Measurements from ENCODE around the gene LY6G6F.

LY6G6F gene, protein sequence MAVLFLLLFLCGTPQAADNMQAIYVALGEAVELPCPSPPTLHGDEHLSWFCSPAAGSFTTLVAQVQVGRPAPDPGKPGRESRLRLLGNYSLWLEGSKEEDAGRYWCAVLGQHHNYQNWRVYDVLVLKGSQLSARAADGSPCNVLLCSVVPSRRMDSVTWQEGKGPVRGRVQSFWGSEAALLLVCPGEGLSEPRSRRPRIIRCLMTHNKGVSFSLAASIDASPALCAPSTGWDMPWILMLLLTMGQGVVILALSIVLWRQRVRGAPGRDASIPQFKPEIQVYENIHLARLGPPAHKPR
- total RNA-seq, result 0 reads per million in 4 donors

DNA sequence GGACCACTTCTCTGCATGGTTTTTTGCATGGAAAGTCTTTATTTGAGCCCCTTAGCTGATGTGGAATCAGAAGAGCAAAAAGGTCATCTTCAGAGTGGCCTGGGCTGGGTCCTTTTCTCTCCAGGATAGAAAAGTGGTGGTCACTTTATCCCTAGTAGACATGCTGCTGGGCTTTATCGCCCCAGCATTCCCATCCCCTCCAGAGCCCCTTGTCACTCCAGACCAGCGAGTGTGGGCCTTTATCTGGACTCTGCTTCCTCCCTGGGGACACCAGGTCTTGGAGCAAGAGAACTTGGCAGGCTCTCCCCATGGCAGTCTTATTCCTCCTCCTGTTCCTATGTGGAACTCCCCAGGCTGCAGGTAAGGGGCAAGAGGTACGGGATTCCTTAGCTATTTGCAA is at the start of gene LY6G6F:
Gene LY6G6F, plus strand, starts transcription at position 268 of the 400 bp plus-strand sequence. Its CDS starts 41 bp downstream, at position 309.
- DNase-seq, result no peak

DNA sequence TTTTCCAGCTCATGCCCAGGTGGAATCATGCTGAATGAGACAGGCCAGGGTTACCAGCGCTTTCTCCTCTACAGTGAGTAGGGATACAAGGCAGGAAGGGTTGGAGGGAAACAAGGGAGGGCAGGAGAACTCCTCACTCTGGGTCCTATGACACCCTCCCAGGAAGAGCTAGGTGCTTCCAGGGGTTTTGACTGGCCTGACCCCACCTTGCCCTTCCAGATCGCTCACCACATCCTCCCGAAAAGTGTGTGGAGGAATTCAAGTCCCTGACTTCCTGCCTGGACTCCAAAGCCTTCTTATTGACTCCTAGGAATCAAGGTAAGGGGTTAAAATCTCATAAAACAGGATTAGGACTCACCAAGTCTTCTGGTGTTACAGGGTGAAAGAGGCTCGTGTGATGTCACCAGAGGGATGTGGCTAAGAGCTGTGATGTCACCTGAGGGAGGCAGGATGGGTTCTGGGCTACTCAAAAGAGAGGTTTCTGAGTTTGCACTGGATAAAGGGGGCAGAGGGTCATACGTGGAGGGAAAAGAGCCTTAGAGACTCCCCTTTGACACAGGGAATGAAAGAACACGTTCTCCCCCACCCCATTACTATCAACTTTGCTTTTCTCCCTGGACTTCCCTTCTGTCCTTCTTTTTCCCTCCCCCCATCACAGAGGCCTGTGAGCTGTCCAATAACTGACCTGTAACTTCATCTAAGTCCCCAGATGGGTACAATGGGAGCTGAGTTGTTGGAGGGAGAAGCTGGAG is 49.1 kb upstream of the LY6G6F start:
- peak in 1 of 5 donors; percentile 62 for DNase-seq

DNA sequence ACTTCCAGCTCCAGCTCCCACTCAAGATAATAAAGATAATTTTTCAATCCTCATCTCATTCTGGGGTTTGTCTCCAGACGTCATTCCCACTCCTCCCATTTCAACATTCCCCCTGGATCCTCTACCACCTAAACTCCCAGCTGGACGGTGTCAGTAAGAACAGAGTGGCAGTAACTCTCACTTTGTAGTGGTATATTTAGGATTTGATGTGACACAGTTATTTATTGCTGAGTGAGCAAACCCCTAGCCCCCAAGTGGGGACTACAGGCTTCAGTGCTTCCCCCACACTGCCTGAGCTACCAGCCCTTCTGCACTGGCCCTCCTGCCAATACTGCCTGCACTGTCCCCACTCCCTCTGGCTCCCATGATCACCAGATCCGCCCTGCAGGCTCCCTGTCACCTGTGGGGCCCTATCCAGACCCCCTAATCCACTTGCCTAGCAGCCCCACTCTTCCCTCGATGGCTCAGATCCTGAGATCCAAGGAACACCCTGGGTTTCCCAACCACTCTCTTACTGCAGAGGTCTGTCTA is 48.4 kb upstream of the LY6G6F start:
- no peak for DNase-seq

DNA sequence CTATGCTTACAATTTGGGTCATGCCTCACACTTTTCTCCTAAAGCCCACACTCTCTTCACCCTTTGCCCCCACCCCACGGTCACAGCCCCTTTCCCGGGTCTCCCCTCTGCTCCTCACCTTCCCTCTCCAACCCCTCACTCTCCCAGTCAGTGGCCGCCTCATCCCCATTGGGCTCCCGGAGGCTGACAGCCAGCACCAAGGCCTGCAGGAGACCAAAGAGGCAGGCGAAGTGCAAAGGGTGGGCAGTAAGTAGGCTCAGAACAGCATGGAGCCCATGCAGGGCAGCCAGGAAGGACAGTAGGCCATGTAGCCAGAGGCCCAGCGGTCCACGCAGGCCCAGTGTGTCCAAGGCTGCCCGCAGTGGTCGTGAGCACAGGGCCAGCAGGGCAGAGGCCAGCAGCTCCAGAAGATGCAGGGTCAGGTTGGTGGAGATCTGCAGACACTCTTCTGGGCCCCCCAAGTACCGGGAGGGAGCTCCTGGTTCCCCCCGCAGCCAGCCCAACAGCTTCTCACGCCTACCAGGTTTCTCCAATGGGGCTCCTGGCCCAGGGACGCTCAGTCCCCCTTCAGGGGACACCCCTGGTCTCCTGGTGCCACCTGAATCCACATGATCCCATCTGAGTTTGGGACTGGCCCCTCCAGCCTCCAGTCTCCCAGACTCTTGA is 47.5 kb upstream of the LY6G6F start:
- DNase-seq, result no peak

DNA sequence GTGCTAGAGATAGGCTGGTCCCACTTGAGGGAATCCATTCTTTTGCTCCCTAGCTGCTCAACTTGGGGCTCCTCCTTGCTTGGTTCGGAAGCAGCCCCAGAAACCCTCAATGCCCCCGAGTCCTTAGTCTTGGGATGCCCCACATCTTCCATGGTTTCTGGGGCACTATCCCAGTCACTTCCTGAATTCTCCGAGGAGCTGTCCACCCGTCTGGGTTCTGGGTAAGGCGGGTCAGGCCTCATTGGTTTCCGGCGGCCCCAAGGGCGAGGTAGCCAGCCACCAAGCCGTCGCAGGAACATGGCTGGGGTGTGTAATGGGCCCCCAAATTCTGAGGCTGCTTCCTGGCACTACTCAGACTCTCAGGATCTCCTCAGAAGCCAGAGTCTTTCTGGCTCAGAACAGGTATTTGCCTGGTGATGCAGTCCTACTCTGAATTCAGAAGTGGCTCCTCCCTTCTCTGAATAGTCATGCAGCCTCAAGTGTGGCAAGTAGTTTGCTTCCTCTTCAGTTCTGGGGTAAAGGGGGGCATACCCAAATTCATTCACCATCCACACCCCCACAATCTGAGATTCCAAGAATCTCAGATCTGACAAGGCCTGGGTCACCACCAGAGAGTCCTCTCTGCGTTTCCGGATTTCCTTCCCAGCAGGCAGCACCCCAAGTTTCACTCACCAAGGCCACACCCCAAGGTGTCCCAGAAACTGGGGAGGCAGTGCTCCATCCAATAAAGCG is 46.9 kb upstream of the LY6G6F start:
- DNase-seq, result peak in 1 of 5 donors; percentile 42

DNA sequence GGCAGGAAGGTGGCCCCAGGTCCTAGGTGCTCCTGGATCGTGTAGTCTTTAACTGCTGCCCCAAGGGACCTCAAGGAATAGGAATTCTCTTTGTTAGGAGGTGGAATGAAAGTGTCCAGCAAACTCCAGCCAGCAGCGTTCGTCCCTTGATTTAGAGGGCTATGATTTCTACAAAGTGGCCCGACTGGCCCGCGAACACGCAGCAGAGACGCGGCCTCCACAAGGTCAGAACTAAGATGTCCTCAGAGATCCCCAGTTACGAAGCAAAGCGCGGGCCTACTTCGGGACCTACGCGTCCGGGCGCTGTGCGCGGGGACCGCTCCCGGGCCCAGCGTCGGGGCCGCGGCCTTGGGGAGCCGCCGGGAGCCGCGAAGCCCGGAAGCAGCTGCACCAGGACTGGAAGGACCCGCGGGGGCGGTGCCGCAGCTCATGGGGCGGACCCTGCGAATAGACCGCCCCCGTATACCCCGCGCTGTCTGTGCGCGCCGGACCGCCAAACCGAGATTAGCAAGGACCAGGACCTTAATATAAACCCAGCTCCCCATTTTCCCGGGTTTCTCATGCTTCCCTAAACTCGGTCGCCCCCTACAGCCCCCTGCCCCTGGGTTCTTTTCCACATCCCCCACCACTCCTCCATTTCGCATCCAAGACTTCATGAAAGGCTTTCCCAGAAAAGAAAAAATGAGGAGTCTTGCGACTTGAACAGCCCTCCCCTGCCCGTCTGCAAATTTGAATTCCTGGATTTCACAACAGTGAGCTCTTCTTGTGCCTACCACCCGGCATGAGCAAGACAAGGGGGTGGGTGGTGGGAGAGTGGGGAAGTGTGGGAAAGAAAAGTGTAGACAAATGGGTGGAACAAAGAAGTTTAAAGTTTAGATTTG is 46.0 kb upstream of the LY6G6F start, which contains the start of gene C6orf47:
Gene C6orf47, minus strand, starts transcription at position 398 of the 881 bp plus-strand sequence. CDS start 831 bp downstream, outside the sequence.
- peak; percentile 60 to 79 (median 68) for DNase-seq

DNA sequence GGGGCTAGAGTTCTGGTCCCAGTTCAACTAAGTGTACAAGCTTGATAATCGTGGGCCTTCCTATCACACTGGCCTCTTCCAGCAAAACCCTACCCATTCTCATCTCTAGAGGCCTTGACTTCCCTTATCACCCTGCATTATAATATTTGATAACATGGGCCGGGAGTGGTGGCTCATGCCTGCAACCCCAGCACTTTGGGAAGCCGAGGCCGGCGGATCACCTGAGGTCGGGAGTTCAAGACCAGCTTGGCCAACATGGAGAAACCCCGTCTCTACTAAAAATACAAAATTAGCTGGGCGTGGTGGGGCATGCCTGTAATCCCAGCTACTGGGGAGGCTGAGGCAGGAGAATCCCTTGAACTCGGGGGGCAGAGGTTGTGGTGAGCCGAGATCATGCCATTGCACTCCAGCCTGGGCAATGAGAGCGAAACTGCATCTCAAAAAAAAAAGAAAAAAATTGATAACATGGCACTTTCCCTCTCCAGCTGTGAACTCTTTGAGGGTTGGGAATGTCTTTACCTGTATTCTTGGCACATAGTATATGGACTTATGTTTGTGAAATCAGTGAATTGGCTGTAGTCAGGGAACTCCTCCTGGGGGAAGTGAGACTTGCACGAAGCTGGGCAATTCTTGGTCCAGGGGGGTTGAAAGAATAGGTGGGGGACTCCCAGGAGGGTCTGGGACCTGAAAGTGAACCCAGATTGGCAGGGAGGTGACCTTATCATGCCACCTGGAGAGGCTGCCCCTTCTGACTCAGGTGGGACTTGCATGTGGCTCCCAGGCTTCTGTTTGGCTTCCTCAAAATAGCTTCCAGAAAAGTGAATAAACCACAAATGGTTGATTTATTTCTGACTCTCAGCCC is 45.2 kb upstream of the LY6G6F start:
- DNase-seq, result no peak

DNA sequence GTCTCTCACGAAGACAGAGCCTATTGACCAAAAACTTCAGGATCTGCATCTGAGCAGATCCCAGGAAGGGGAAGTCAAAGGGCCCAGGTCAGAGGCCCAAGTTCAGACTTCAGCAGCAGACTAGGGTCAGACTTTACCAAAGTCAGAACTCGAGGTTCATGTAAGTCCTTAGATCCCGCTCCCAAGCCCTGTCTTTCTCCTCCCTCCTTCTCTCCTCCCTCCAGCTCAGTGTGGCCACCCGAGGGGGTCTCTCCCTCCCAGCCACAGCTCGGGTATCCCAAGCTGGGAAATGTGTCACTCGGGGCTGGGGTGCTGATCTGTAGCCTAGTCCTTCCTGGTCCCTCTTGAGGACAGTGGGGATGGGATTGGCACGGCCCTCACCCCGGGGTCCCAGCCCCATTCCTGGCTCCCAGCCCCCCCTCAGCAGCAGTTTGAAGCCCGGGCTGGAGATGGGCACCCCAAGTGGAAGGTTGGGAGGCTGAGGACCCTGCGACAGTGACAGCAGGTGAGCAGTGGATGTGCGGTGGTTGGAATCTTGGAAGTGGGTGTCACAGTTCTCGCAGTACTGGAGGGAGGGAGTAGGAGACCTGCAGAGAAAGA is 44.4 kb upstream of the LY6G6F start:
- no peak for DNase-seq

DNA sequence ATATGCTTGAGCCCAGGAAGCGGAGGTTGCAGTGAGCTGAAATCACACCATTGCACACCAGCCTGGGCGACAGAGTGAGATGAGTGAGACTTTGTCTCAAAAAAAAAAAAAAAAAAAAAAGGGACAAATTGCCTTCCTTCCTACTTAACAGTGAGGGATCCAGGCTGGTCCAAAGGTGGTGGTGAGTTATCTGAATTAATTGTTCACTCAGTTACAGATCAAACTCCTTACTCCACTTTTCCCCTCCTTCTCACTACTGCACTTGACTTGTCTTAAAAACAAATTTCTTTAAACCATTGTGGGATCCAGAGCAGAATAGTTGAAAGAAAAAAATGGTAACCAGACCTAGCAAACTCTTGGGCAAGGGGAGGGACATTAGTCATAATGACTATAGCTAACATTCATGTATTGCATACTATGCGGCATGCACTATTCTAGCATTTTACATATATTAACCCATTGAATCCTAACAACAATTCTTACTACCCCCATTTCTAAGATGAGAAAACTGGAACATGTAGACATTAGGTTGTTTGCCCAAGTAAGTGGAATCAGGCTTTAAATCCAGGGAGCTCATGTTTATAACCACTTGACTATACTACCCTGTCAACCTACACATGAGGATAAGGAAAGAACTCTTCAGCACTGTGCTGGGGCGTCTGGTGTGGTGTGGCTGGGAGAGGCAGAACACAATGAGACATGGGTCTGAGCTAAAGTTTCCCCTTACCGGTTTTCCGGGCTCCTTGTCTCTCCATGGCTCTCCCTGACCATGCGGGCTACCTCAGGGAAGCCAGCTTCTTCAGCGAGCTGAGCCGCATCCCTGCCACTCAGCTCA is 43.3 kb upstream of the LY6G6F start:
- no peak for DNase-seq

DNA sequence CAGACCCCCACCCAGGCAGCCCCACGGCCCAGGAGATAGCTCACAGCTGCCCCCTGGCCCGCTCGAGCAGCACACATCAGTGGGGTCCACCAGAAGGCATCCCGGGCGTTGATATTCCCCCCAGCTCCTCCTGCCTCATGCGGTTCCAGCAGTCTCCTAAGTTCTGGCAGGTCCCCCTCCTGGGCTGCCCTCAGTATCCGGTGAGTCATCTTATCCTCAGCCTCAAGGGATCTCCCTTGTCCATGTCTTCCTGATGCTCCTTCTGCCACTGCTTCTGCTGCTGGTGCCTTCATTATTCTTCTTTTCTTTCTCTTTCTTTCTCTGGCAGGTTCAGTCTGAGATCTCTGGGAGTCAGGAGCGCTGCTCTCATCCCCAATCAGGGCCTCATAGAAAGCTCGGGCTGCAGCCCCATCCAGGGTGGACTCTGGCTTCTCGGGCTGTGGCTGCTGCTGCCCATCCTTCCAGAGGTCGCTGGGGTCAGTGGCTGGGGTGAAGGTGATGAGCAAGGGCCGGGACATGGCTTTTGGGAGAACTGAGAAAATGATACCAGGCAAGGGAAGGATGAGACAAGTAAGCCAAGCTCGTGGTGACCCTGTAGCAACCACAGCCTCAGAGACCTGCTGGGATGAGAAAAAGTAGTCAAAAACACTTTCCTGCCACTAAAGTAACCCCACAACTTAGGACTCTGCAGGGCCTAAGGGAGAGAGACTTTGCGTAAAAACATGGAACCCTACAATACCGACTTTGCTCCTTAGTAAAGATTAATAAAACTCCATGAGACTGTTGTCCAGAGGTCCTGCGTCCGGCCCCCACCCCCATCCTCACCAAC is 42.5 kb upstream of the LY6G6F start:
- DNase-seq, result no peak

DNA sequence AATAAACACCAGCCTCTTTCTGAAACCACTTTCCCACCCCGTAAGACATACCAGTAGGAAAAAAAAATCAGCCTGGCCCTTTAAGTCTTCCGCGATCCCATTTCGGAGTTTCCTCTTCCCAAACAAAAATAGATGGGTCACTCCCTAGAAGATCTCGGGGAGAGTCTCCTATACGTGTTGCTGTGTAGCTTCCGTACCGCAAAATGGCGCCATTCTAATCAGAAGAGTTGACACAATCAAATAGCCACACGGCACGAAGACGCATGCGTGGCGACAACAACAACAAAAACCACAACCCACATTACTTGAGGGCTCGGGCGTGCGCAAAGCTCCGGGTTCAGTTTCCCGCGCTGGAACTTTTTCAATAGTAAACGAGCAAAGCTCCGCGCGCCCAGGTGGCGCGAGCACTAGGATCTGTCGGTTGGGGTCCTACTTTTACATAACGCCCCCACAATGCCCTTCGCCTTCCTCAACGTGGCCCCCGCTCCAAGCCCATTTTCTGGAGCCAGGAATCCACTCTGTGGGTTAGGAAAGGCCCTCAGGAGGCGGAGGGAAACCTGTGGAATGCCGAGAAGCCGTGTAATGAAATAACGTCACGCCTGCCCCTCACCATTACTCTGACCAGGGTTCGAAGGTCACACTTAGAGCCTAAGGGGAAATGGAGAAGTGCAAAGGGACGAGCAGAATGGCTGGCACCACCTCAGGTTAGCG is 41.7 kb upstream of the LY6G6F start, which contains the start of gene GPANK1:
Gene GPANK1, minus strand, starts transcription at position 208 of the 711 bp plus-strand sequence. CDS start 519 bp downstream, outside the sequence.
- DNase-seq, result peak; percentile 76 to 95 (median 84)

DNA sequence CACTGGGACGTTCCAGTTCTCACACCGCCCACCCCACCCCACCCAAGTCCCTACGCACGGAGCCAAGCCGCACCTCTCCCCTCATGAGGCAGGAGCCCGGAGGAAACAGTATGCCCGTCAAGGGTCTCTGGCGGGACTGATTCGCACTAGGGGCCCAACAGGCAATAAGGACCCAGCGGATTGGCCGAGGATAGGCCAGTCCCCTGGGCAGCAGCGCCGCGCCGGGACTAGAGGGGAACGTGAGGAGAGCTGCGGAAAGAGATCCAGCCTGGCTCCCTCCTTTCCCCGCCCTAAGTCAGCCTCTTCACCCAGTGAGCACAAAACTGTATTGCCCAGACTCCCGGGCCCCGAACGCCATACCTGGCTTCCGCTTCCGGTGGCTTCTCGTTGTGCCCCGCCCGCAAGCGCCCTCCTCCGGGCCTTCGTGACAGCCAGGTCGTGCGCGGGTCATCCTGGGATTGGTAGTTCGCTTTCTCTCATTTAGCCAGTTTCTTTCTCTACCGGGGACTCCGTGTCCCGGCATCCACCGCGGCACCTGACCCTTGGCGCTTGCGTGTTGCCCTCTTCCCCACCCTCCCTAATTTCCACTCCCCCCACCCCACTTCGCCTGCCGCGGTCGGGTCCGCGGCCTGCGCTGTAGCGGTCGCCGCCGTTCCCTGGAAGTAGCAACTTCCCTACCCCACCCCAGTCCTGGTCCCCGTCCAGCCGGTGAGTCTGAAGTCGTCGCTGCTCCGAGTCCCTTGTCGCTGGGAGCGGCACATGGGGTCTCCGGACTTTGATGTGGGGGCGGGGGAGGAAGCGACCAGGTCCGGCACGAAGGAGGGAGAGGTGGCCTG is 40.9 kb upstream of the LY6G6F start, which contains the start of gene CSNK2B:
Gene CSNK2B, plus strand, starts transcription at position 580 of the 836 bp plus-strand sequence. CDS start 752 bp downstream, outside the sequence.
- peak; percentile 97 to 99 (median 98) for DNase-seq

DNA sequence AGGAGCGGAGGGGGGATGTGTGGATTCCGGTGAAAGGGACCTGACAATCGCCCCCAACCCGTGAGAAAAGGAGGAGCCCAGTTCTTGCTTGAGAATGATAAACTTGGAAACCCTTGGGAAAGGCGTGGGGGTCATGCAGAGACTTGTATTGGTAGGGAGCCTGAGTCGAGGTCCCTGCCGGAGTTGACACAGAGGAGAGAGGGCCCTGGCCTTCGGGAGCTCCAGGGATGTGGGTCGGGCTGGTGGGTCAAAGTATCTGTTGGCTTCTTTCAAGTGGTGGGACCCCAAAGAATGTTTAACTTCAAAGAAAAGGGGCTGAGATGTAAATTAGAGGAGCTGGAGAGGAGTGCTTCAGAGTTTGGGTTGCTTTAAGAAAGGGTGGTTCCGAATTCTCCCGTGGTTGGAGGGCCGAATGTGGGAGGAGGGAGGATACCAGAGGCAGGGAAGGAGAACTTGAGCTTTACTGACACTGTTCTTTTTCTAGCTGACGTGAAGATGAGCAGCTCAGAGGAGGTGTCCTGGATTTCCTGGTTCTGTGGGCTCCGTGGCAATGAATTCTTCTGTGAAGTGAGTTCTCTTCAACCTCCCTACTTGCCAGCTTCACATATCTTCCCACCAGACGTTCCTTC is 40.2 kb upstream of the LY6G6F start:
- DNase-seq, result no peak

DNA sequence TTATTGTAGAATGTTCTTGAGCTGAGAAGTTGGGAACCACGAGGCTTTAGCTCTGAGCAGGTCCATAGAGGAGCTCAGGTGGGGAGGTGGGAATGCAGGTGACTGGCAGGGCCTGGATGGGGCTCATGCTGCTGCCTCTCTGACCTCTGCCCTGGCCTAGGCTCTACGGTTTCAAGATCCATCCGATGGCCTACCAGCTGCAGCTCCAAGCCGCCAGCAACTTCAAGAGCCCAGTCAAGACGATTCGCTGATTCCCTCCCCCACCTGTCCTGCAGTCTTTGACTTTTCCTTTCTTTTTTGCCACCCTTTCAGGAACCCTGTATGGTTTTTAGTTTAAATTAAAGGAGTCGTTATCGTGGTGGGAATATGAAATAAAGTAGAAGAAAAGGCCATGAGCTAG is 37.0 kb upstream of the LY6G6F start, which contains the start of gene LY6G5B:
Gene LY6G5B, plus strand, starts transcription at position 301 of the 400 bp plus-strand sequence. CDS start 975 bp downstream, outside the sequence.
- DNase-seq, result no peak

DNA sequence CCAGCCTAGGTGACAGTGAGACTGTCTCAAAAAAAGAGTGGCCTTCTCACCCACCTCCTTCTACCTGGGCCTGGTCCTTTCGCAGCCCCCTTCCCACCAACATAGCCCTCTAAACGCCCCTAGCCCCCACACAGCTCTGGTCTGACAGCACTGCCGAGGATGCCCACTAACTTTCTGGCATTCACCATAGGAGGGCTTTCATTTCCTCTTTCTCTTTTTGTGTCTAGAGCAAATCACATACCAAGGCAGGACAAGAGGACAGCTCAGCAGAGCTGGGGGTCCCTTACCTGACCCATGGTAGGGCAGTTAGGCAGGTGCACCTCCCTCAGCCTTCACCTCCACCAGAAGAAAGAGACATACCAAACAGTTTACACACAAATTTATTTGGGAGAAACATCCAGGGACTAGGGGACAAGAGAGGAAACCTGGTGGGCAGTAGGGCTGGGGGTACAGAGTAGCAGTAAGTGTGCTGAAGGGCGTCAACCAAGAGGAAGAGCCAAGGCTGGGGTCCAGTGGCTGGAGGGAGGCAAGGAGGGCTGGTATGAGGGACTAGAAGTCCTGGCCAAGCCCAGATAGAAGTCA is 30.3 kb upstream of the LY6G6F start:
- DNase-seq, result no peak
